ENCODE measurements around the gene B9D1. TPM values are rescaled to one million over a fixed set of nuclear protein-coding genes. Genes with fewer than 3 reads are reported as not detected.

Gene B9D1
- total RNA-seq, 1 donor from 2014 or later: 16.5 TPM

DNA sequence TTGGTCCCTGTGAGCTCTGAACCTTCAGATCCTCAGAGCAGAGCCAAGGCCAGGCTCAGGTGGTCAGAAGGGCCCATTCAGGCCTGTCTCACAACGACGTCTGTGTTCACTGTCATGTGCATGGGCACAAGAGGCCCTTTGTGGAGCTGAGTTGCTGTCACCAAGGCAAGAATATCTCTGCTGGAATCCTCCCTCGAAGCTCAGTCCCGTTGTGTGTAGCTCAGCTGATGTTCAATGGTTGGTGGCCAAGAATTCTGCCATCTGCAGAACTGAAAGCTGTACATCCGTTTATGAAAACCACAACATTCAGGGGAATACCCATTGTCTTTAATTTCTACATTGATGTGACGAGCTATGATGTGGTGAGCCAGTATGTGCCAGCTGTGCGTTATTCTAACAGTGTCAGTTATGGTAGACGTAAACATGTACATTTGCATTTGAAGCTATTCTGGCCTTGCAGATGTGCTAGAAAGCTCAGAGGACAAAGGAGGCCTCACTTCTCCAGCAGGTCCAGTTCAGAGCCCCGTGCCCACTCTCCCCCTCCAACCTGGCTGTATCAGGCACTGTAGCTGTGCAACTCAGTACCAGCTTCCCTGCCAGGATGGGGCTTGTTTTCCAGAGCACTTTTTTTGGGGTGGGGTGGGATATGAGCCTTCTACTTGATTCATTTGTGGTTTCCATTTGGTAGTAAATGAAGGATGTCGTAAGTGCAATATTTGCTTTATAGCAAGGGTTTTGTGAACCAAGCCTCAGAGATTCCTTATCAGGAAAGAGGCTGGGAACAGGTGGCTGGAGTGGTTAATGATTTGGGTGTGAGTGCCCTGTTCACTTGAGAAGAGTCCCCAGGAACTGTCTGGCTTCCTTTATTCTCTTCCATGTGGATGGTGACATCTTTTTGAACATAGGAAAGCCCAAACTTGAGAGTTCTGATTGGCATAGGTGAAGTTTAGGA, 56.1 kb downstream of the B9D1 start:
- no peaks in the 10 kb centered on the region for H3K9me3 Mint-ChIP-seq (ENCODE audit: unreplicated experiment)
- H3K27ac Mint-ChIP-seq (ENCODE audit: unreplicated experiment): no peak overlapping the region
- H3K36me3 Mint-ChIP-seq (ENCODE audit: unreplicated experiment): peaks cover 1% of the 10 kb centered on the region
- TF ChIP-seq, protein P1, sequence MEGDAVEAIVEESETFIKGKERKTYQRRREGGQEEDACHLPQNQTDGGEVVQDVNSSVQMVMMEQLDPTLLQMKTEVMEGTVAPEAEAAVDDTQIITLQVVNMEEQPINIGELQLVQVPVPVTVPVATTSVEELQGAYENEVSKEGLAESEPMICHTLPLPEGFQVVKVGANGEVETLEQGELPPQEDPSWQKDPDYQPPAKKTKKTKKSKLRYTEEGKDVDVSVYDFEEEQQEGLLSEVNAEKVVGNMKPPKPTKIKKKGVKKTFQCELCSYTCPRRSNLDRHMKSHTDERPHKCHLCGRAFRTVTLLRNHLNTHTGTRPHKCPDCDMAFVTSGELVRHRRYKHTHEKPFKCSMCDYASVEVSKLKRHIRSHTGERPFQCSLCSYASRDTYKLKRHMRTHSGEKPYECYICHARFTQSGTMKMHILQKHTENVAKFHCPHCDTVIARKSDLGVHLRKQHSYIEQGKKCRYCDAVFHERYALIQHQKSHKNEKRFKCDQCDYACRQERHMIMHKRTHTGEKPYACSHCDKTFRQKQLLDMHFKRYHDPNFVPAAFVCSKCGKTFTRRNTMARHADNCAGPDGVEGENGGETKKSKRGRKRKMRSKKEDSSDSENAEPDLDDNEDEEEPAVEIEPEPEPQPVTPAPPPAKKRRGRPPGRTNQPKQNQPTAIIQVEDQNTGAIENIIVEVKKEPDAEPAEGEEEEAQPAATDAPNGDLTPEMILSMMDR (IDR thresholded peaks at IDR 0.05): no peak
- H3K27me3 Mint-ChIP-seq (ENCODE audit: unreplicated experiment): no peaks in the 10 kb centered on the region
- no peak overlapping the region for H3K4me3 Mint-ChIP-seq (ENCODE audit: unreplicated experiment)
- no peak for DNase-seq (ENCODE audit: extremely low spot score, unreplicated experiment)
- H3K4me1 Mint-ChIP-seq (ENCODE audit: unreplicated experiment): peaks cover 5% of the 10 kb centered on the region

- H3K4me1 Mint-ChIP-seq (ENCODE audit: unreplicated experiment): peaks cover 5% of the 10 kb centered on the region
- H3K27me3 Mint-ChIP-seq (ENCODE audit: unreplicated experiment): no peaks in the 10 kb centered on the region
Observed at GRCh38 chr17:19305761-19306159, 56.8 kb downstream of the B9D1 start.

GRCh38 chr17:19305256-19305655, 57.3 kb downstream of the B9D1 start:
- Mint-ChIP-seq H3K27ac (ENCODE audit: unreplicated experiment) (no peak overlapping the region), H3K4me3 (ENCODE audit: unreplicated experiment) (no peak overlapping the region), H3K27me3 (ENCODE audit: unreplicated experiment) (no peaks in the 10 kb centered on the region), H3K36me3 (ENCODE audit: unreplicated experiment) (peaks cover 1% of the 10 kb centered on the region), H3K4me1 (ENCODE audit: unreplicated experiment) (peaks cover 5% of the 10 kb centered on the region), H3K9me3 (ENCODE audit: unreplicated experiment) (no peaks in the 10 kb centered on the region)
- DNase-seq (ENCODE audit: extremely low spot score, unreplicated experiment): no peak
- TF ChIP-seq, protein P1 (IDR thresholded peaks at IDR 0.05): no peak

More at GRCh38 chr17:19305761-19306159, 56.8 kb downstream of the B9D1 start:
- Mint-ChIP-seq H3K36me3 (ENCODE audit: unreplicated experiment) (peaks cover 1% of the 10 kb centered on the region), H3K9me3 (ENCODE audit: unreplicated experiment) (no peaks in the 10 kb centered on the region), H3K4me3 (ENCODE audit: unreplicated experiment) (no peak overlapping the region), H3K27ac (ENCODE audit: unreplicated experiment) (no peak overlapping the region)
- TF ChIP-seq, protein P1 (IDR thresholded peaks at IDR 0.05): no peak
- DNase-seq (ENCODE audit: extremely low spot score, unreplicated experiment): no peak

- no peak for DNase-seq (ENCODE audit: extremely low spot score, unreplicated experiment)
- H3K27ac Mint-ChIP-seq (ENCODE audit: unreplicated experiment): no peak overlapping the region
- H3K27me3 Mint-ChIP-seq (ENCODE audit: unreplicated experiment): no peaks in the 10 kb centered on the region
- no peak overlapping the region for H3K4me3 Mint-ChIP-seq (ENCODE audit: unreplicated experiment)
- H3K36me3 Mint-ChIP-seq (ENCODE audit: unreplicated experiment): peaks cover under 1% of the 10 kb centered on the region
- TF ChIP-seq, protein P1 (IDR thresholded peaks at IDR 0.05): no peak
- H3K4me1 Mint-ChIP-seq (ENCODE audit: unreplicated experiment): peaks cover 5% of the 10 kb centered on the region
- H3K9me3 Mint-ChIP-seq (ENCODE audit: unreplicated experiment): no peaks in the 10 kb centered on the region
Observed at GRCh38 chr17:19304751-19305150, 57.8 kb downstream of the B9D1 start.

GRCh38 chr17:19304209-19304608, 58.3 kb downstream of the B9D1 start:
- H3K4me3 Mint-ChIP-seq (ENCODE audit: unreplicated experiment): no peak overlapping the region
- no peaks in the 10 kb centered on the region for H3K36me3 Mint-ChIP-seq (ENCODE audit: unreplicated experiment)
- H3K27me3 Mint-ChIP-seq (ENCODE audit: unreplicated experiment): no peaks in the 10 kb centered on the region
- TF ChIP-seq, protein P1 (IDR thresholded peaks at IDR 0.05): no peak
- H3K4me1 Mint-ChIP-seq (ENCODE audit: unreplicated experiment): peaks cover 5% of the 10 kb centered on the region
- H3K27ac Mint-ChIP-seq (ENCODE audit: unreplicated experiment): no peak overlapping the region
- no peaks in the 10 kb centered on the region for H3K9me3 Mint-ChIP-seq (ENCODE audit: unreplicated experiment)
- no peak for DNase-seq (ENCODE audit: extremely low spot score, unreplicated experiment)
